Measurements from ENCODE around the gene SEMA6A. TPM values are rescaled to one million over a fixed set of nuclear protein-coding genes. Genes with fewer than 3 reads are reported as not detected.

The SEMA6A gene
- total RNA-seq, 1 experiment from 2014 or later, result 406 TPM

DNA sequence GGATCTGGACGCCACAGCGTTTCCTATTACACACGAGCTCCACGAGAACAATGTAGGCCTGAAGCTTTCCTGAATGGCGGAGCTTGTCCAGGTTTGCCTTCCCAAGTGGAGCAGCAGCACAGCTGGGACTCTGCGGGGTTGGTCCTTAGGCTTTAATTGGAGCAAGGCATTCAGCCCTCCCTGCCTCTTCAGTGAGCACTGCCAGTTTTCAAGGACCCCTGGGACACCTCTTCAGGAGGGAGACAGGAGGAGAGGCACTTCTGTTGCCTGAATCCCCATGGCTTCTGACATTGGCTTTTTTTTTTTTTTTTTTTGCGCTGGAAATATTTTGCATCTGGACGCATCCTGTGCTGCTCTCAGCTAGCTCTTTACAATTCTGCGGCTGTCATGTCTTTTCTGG is 179.4 kb downstream of the SEMA6A start:
- ChIA-PET POLR2A (interaction anchor here (0.7 kb wide), 1 partner anchor 101 kb away, joined by 7 read pairs; no protein-coding TSS in a partner anchor), CTCF (interaction anchor here (0.6 to 0.9 kb wide), 2 partner anchors 34 to 828 kb away, joined by 3 read pairs; no protein-coding TSS in a partner anchor)
- Mint-ChIP-seq H3K27me3 (ENCODE audit: low read depth) (no peaks in the 10 kb centered on the region), H3K4me3 (no peak overlapping the region), H3K4me1 (peaks cover 9% of the 10 kb centered on the region), H3K9me3 (no peaks in the 10 kb centered on the region), H3K36me3 (no peaks in the 10 kb centered on the region), H3K27ac (no peak overlapping the region)
- ATAC-seq, result peak; percentile 43
- TF ChIP-seq GRHL2 (CRISPR knock-in tag; IDR thresholded peaks at IDR 0.05; ENCODE audit: insufficient replicate concordance, severe bottlenecking) (no peak), PRRX2 (CRISPR knock-in tag; IDR thresholded peaks at IDR 0.05) (no peak), ZNF317 (CRISPR knock-in tag; IDR thresholded peaks at IDR 0.05; ENCODE audit: borderline replicate concordance, low read depth) (no peak), ZNF232 (CRISPR knock-in tag; IDR thresholded peaks at IDR 0.05) (no peak), IRF2 (CRISPR knock-in tag; IDR thresholded peaks at IDR 0.05; ENCODE audit: borderline replicate concordance, low read depth) (no peak), TEAD4 (CRISPR knock-in tag; IDR thresholded peaks at IDR 0.05) (no peak), JUN (CRISPR knock-in tag; IDR thresholded peaks at IDR 0.05) (no peak), ZNF416 (CRISPR knock-in tag; IDR thresholded peaks at IDR 0.05) (no peak), ATF1 (CRISPR knock-in tag; IDR thresholded peaks at IDR 0.05) (no peak), CREM (CRISPR knock-in tag; IDR thresholded peaks at IDR 0.05) (no peak), ZNF396 (CRISPR knock-in tag; IDR thresholded peaks at IDR 0.05; ENCODE audit: borderline replicate concordance) (no peak)
- TF ChIP-seq, protein P1, sequence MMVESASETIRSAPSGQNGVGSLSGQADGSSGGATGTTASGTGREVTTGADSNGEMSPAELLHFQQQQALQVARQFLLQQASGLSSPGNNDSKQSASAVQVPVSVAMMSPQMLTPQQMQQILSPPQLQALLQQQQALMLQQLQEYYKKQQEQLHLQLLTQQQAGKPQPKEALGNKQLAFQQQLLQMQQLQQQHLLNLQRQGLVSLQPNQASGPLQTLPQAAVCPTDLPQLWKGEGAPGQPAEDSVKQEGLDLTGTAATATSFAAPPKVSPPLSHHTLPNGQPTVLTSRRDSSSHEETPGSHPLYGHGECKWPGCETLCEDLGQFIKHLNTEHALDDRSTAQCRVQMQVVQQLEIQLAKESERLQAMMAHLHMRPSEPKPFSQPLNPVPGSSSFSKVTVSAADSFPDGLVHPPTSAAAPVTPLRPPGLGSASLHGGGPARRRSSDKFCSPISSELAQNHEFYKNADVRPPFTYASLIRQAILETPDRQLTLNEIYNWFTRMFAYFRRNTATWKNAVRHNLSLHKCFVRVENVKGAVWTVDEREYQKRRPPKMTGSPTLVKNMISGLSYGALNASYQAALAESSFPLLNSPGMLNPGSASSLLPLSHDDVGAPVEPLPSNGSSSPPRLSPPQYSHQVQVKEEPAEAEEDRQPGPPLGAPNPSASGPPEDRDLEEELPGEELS (CRISPR knock-in tag; IDR thresholded peaks at IDR 0.05), result no peak
- TF ChIP-seq, protein P2, sequence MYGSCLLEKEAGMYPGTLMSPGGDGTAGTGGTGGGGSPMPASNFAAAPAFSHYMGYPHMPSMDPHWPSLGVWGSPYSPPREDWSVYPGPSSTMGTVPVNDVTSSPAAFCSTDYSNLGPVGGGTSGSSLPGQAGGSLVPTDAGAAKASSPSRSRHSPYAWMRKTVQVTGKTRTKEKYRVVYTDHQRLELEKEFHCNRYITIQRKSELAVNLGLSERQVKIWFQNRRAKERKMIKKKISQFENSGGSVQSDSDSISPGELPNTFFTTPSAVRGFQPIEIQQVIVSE (CRISPR knock-in tag; IDR thresholded peaks at IDR 0.05; ENCODE audit: borderline replicate concordance), result no peak
- TF ChIP-seq, protein P3, sequence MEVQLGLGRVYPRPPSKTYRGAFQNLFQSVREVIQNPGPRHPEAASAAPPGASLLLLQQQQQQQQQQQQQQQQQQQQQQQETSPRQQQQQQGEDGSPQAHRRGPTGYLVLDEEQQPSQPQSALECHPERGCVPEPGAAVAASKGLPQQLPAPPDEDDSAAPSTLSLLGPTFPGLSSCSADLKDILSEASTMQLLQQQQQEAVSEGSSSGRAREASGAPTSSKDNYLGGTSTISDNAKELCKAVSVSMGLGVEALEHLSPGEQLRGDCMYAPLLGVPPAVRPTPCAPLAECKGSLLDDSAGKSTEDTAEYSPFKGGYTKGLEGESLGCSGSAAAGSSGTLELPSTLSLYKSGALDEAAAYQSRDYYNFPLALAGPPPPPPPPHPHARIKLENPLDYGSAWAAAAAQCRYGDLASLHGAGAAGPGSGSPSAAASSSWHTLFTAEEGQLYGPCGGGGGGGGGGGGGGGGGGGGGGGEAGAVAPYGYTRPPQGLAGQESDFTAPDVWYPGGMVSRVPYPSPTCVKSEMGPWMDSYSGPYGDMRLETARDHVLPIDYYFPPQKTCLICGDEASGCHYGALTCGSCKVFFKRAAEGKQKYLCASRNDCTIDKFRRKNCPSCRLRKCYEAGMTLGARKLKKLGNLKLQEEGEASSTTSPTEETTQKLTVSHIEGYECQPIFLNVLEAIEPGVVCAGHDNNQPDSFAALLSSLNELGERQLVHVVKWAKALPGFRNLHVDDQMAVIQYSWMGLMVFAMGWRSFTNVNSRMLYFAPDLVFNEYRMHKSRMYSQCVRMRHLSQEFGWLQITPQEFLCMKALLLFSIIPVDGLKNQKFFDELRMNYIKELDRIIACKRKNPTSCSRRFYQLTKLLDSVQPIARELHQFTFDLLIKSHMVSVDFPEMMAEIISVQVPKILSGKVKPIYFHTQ (CRISPR knock-in tag; IDR thresholded peaks at IDR 0.05), result no peak
- TF ChIP-seq, protein P4, sequence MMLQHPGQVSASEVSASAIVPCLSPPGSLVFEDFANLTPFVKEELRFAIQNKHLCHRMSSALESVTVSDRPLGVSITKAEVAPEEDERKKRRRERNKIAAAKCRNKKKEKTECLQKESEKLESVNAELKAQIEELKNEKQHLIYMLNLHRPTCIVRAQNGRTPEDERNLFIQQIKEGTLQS (CRISPR knock-in tag; conservative IDR thresholded peaks at IDR 0.05), result no peak
- TF ChIP-seq, protein P5, sequence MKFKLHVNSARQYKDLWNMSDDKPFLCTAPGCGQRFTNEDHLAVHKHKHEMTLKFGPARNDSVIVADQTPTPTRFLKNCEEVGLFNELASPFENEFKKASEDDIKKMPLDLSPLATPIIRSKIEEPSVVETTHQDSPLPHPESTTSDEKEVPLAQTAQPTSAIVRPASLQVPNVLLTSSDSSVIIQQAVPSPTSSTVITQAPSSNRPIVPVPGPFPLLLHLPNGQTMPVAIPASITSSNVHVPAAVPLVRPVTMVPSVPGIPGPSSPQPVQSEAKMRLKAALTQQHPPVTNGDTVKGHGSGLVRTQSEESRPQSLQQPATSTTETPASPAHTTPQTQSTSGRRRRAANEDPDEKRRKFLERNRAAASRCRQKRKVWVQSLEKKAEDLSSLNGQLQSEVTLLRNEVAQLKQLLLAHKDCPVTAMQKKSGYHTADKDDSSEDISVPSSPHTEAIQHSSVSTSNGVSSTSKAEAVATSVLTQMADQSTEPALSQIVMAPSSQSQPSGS (CRISPR knock-in tag; IDR thresholded peaks at IDR 0.05; ENCODE audit: borderline replicate concordance, low read depth), result no peak
- TF ChIP-seq, protein P6, sequence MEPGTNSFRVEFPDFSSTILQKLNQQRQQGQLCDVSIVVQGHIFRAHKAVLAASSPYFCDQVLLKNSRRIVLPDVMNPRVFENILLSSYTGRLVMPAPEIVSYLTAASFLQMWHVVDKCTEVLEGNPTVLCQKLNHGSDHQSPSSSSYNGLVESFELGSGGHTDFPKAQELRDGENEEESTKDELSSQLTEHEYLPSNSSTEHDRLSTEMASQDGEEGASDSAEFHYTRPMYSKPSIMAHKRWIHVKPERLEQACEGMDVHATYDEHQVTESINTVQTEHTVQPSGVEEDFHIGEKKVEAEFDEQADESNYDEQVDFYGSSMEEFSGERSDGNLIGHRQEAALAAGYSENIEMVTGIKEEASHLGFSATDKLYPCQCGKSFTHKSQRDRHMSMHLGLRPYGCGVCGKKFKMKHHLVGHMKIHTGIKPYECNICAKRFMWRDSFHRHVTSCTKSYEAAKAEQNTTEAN (CRISPR knock-in tag; IDR thresholded peaks at IDR 0.05), result no peak
- TF ChIP-seq, protein P7, sequence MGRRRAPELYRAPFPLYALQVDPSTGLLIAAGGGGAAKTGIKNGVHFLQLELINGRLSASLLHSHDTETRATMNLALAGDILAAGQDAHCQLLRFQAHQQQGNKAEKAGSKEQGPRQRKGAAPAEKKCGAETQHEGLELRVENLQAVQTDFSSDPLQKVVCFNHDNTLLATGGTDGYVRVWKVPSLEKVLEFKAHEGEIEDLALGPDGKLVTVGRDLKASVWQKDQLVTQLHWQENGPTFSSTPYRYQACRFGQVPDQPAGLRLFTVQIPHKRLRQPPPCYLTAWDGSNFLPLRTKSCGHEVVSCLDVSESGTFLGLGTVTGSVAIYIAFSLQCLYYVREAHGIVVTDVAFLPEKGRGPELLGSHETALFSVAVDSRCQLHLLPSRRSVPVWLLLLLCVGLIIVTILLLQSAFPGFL (CRISPR knock-in tag; IDR thresholded peaks at IDR 0.05; ENCODE audit: borderline replicate concordance), result no peak
- TF ChIP-seq, protein P8, sequence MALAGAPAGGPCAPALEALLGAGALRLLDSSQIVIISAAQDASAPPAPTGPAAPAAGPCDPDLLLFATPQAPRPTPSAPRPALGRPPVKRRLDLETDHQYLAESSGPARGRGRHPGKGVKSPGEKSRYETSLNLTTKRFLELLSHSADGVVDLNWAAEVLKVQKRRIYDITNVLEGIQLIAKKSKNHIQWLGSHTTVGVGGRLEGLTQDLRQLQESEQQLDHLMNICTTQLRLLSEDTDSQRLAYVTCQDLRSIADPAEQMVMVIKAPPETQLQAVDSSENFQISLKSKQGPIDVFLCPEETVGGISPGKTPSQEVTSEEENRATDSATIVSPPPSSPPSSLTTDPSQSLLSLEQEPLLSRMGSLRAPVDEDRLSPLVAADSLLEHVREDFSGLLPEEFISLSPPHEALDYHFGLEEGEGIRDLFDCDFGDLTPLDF (CRISPR knock-in tag; IDR thresholded peaks at IDR 0.05), result no peak
- TF ChIP-seq, protein P9, sequence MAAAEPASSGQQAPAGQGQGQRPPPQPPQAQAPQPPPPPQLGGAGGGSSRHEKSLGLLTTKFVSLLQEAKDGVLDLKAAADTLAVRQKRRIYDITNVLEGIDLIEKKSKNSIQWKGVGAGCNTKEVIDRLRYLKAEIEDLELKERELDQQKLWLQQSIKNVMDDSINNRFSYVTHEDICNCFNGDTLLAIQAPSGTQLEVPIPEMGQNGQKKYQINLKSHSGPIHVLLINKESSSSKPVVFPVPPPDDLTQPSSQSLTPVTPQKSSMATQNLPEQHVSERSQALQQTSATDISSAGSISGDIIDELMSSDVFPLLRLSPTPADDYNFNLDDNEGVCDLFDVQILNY (CRISPR knock-in tag; IDR thresholded peaks at IDR 0.05), result no peak
- DNase-seq (ENCODE audit: low spot score), result no peak
